Activated CD4-positive, alpha-beta T cell treated with anti-CD3 and anti-CD28 coated beads for 4 hours (primary cell): ENCODE measurements around the gene EEIG2.
A peak's percentile ranks its signal among the peaks of the same experiment; 100 is the strongest.

ENCODE experiments used
- DNase-seq, 2 donors: peaks; one replicate each; pipeline ENCODE4 v3.0.0-alpha.2; 2020

Gene EEIG2

GRCh38 chr1:108585313-108585712 lies 25.4 kb downstream of the EEIG2 start:
- DNase-seq: no peak

GRCh38 chr1:108590441-108590840 lies 30.5 kb downstream of the EEIG2 start:
- no peak for DNase-seq

DNA sequence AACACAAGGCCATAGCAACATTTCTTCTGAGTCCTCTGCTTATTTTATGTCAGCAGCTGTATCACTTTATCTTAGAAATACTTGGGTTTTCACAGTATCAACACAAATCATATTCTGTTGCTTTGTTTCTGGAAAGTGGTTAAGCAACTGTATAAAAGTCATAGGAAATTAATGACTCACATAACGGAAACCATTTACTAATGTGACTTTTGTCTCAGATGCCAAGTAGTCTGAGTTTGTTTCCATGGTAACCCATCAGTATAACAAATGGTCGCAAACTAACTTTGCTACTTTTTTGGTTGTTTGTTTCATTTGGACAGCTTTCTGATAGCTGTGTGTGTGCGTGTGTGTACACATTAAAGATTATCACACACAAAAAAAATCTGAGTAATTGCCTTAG lies 31.1 kb downstream of the EEIG2 start:
- peak in 1 of 2 donors; percentile 16 for DNase-seq

GRCh38 chr1:108591466-108591865 lies 31.6 kb downstream of the EEIG2 start:
- no peak for DNase-seq

DNA sequence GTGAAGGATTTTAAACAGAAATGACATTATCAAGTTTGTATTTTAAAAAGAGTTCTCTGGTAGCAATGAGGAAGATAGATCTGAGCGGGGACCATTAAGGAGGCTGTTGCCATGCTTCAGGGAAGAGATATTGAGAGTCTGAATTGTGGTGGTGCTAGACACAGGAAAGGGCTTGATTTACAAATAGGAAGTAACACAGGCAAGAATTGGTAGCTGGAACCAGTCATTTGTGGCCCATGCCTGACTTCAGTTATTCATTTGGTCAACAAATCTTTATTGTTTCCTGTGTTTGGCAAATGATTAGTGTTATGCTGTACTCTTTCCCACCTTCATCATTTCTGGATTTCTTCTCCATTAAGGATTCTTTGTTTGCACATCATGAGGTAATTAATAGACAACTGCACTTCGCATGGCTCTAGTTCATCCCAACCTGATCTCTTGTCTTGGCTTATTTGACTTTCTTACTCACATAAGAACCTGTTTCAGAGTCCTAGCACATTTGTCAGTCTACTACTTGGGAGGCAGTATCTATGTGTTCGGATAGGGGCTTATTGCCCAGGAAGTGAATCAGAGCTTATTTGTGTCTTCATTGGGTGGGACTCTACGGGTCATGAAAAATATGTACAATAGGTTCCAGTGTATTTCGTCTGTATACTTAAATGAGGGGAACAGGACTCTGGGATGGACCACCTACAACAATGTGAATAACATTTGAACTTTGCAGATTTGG lies 32.3 kb downstream of the EEIG2 start:
- DNase-seq: no peak

DNA sequence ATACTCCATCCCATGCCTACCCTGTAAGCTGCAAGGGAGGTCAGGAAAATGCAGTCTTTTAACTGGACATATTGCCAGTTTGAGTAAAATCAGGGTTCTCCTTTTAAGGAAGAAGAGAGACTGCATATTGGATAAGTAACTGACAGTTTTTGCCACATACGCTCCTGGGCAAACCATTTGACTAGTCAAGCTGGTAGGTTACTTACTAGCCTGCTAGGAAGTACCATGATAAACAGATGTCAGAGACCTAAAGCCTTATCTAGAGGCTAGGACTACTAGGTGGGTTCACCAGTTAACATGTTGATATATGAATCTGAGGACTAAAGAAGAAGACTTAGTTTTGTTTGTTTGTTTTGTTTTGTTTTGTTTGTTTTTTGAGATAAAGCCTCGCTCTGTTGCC lies 33.5 kb downstream of the EEIG2 start:
- no peak for DNase-seq

GRCh38 chr1:108595507-108595906 lies 35.6 kb downstream of the EEIG2 start:
- no peak for DNase-seq

DNA sequence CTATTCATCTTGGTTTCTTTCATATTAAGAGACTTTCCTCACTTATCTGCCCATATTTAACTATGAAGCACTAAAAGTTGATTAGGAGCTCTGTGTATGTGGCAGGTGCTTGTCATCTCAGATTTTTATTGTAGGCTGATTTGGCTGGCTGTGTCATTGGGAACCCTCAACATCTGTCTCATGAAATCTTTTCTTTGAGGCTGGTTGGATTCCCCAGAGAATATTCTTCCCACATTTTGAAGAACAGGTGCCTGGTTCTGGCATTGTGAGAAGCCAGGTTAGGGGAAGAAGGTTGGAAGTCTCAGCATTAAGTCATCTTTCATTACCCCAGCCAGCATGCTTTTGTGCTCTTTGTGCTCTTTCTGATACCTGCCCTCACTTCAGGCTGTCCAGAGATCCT lies 37.1 kb downstream of the EEIG2 start:
- DNase-seq: no peak

GRCh38 chr1:108598340-108598739 lies 38.4 kb downstream of the EEIG2 start:
- no peak for DNase-seq

DNA sequence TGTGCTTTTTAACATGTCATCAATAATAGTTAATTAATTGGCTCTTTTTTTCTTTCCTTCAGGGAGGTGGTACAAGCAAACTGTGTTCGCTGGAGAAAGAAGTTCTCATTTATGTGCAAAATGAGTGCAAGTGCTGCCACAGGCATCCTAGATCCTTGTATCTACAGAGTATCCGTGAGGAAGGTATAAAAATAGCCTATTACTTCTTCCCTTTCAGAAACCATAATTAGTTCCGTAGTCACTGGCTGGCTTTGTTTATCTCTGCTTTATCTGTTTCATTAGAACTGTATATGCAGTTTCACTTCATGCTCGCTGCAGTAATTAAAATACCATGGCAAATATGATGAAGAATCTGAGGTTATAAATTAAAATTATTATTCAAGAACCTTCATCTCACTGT lies 40.6 kb downstream of the EEIG2 start:
- DNase-seq: no peak

- no peak for DNase-seq
These were observed 42.0 kb downstream of the EEIG2 start for GRCh38 chr1:108601708-108602410.

GRCh38 chr1:108605633-108606032 lies 45.7 kb downstream of the EEIG2 start:
- DNase-seq: no peak

- no peak for DNase-seq
These were observed 46.6 kb downstream of the EEIG2 start for GRCh38 chr1:108606478-108606877.

DNA sequence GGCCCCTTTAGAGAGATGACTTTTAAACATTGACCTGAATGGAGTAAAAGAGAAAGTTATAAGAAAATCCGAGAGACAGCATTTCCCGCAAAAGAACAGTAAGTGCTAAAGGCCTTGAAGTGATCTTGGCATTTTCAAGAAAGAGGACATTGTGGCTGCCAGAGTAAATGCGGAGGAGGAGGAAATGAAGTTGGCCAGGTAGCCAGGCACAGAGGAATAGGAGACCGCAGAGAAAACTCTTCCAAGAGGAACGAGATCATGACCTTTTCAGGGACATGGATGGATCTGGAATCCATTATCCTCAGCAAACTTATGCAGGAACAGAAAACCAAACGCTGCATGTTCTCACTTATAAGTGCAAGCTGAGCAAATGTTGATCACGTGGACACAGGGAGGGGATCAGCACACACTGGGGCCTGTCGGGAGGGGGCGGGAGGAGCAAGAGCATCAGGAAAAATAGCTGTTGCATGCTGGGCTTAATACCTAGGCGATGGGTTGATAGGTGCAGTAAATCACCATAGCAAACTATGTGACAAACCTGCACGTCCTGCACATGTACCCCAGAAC lies 49.7 kb downstream of the EEIG2 start:
- DNase-seq: no peak
